Panc1 (cell line): ENCODE measurements around the gene REXO5. TPM values are rescaled to one million over a fixed set of nuclear protein-coding genes. Genes with fewer than 3 reads are reported as not detected.

Source experiments
- ATAC-seq: fragments of 200-7000 bp; cut with Tn5 transposase; 2 replicates; pipeline ENCODE4 v1.9.1; 2020; ENCODE audit warnings: mild to moderate bottlenecking, moderate library complexity
- BruUV-seq: library from RNA; stranded (reverse); fragments of 400-500 nt; replicated peaks from 2 replicates; lab custom pipeline; 2021; lab: Mats Ljungman, UMichigan
- CTCF ChIA-PET: fragments of 300-600 bp; sonication (Branson Sonifier 250); formaldehyde crosslinking; loops from one replicate; lab custom pipeline; 2022; ENCODE audit warnings: antibody characterized with exemption; lab: Charles Lee
- POLR2A ChIA-PET: fragments of 300-600 bp; sonication (Branson Sonifier 250); formaldehyde crosslinking; loops from one replicate; lab custom pipeline; 2022; ENCODE audit warnings: antibody characterized with exemption; lab: Charles Lee
- DNase-seq: peaks from one replicate; pipeline ENCODE4 v3.0.0-alpha.2; 2010; ENCODE audit warnings: low read depth, low spot score
- H3K27ac ChIP-seq: 2 replicates; pipeline ENCODE4 v1.5.1; 2011; ENCODE audit warnings: mild to moderate bottlenecking, low read length, inconsistent platforms
- H3K27me3 ChIP-seq: fragments of 200-500 bp; sonication (Bioruptor generic); 2 replicates; pipeline ENCODE4 v1.6.0; 2014; ENCODE audit warnings: low read length, inconsistent platforms; ENCODE audit not compliant: control insufficient read depth, insufficient read depth
- H3K36me3 ChIP-seq: fragments of 200-500 bp; sonication (Bioruptor generic); 2 replicates; pipeline ENCODE4 v1.5.1; 2014; ENCODE audit warnings: inconsistent platforms, mild to moderate bottlenecking, low read length, moderate library complexity; ENCODE audit not compliant: control insufficient read depth, insufficient read depth
- H3K4me1 ChIP-seq: 2 replicates; pipeline ENCODE4 v1.5.1; 2011; ENCODE audit warnings: inconsistent platforms, mild to moderate bottlenecking, low read length, moderate library complexity; ENCODE audit not compliant: control insufficient read depth, insufficient read depth
- H3K4me3 ChIP-seq, 2 experiments: 2 replicates each; pipeline ENCODE4 v1.5.1; 2011 to 2012; ENCODE audit warnings: low read depth in 2 of 2, low read length in 2 of 2, mild to moderate bottlenecking in 2 of 2, inconsistent platforms in 1 of 2, moderate library complexity in 1 of 2
- H3K9me3 ChIP-seq: fragments of 200-500 bp; sonication (Bioruptor generic); 2 replicates; pipeline ENCODE4 v1.5.1; 2014; ENCODE audit warnings: low read depth, mild to moderate bottlenecking, inconsistent platforms, low read length, moderate library complexity; ENCODE audit not compliant: control insufficient read depth, insufficient read depth
- CTCF ChIP-seq: fragments of 450-650 bp; IDR thresholded peaks from 2 replicates; pipeline ENCODE4 v1.5.1; 2017; ENCODE audit warnings: mild to moderate bottlenecking
- POLR2AphosphoS5 ChIP-seq: IDR thresholded peaks from 2 replicates; pipeline ENCODE4 v1.6.1; 2012; ENCODE audit warnings: mild to moderate bottlenecking, low read depth, low read length, moderate library complexity
- REST ChIP-seq, 2 experiments: IDR thresholded peaks; 2 replicates each; pipeline ENCODE4 v1.6.1; 2011 to 2012; ENCODE audit warnings: low read depth in 2 of 2, control low read depth in 1 of 2, low read length in 1 of 2, mild to moderate bottlenecking in 1 of 2, moderate library complexity in 1 of 2; ENCODE audit not compliant: insufficient read depth in 1 of 2
- SIN3A ChIP-seq: IDR thresholded peaks from 2 replicates; pipeline ENCODE4 v1.6.1; 2012; ENCODE audit warnings: low read depth, mild to moderate bottlenecking, low read length, moderate library complexity, borderline replicate concordance; ENCODE audit not compliant: insufficient read depth
- TCF7L2 ChIP-seq: IDR thresholded peaks from 2 replicates; pipeline ENCODE4 v1.6.1; 2011; ENCODE audit warnings: mild to moderate bottlenecking, low read depth, low read length, inconsistent platforms
- in situ Hi-C: cut with HindIII; loops from 2 replicates; pipeline ENCODE4 v1.10.0; 2016; ENCODE audit warnings: low sequenced_read_pairs, low pct_unique_long_range_greater_than_20kb
- intact Hi-C: fragments of 100-400 bp; cut with micrococcal nuclease; formaldehyde crosslinking; loops from one replicate; pipeline ENCODE4 v1.10.0; 2022; ENCODE audit not compliant: unreplicated experiment
- total RNA-seq: library from RNA; stranded (reverse); gene quantifications from one replicate; pipeline ENCODE4 v1.2.1, GENCODE V29; 2021; ENCODE audit not compliant: unreplicated experiment

Gene REXO5
- total RNA-seq, 1 experiment from 2014 or later: 13.6 TPM

DNA sequence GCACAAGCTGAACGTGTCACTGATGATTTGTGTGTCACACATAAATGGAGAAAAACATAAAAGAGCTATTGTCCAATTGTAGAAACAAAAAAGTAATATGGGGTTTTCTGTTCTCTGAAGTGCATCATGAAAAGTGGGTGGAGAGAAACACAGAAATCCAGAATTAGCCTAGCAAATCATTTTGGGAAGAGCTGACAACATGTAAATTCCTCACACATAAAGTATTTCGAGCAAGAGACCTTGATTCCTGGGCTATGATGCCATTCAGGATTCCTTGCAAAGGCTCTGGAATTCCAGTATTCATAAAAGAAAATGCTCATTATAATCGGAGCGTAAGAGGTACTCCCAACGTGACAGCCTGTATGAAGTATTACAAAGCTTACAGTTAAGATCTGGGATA lies 92.7 kb downstream of the REXO5 start:
- H3K9me3 ChIP-seq: no peaks in the 10 kb centered on the region
- no peak for DNase-seq
- peak overlapping the region; percentile 82 to 91 for H3K4me3 ChIP-seq
- no peaks in the 10 kb centered on the region for H3K27me3 ChIP-seq
- CTCF ChIA-PET: no interaction called here
- intact Hi-C loops: no loop called here
- TF ChIP-seq SIN3A (no peak), POLR2AphosphoS5 (no peak), CTCF (no peak), REST (IDR thresholded peaks at IDR 0.05; ENCODE audit: insufficient read depth in 1 of 2, low read depth in 2 of 2, low read length in 1 of 2) (no peak), TCF7L2 (no peak)
- peaks cover 3% of the 10 kb centered on the region for H3K36me3 ChIP-seq
- no TSS peak for BruUV-seq
- H3K27ac ChIP-seq: peak overlapping the region; percentile 84
- no peak for ATAC-seq
- POLR2A ChIA-PET: no interaction called here
- peaks cover 42% of the 10 kb centered on the region for H3K4me1 ChIP-seq
- in situ Hi-C loops: no loop called here

Other genes starting within 250 kb of the REXO5 start
- 0.10 TPM for gene ACSM2B, start 230.2 kb upstream of the REXO5 start, total RNA-seq
- gene ACSM1, start 108.8 kb upstream of the REXO5 start, total RNA-seq: not detected
- gene THUMPD1, start 64.7 kb upstream of the REXO5 start, total RNA-seq: 36.2 TPM
- 0.44 TPM for gene ACSM3, start 42.5 kb upstream of the REXO5 start, total RNA-seq
- 20.4 TPM for gene ERI2, start 55 bp upstream of the REXO5 start, total RNA-seq
- gene DCUN1D3, start 93.8 kb downstream of the REXO5 start, total RNA-seq: 23.5 TPM
- gene LYRM1, start 94.2 kb downstream of the REXO5 start, total RNA-seq: 30.7 TPM